Large intestine (tissue), 3 donors: ENCODE measurements around the gene INPP4B. TPM values are rescaled to one million over a fixed set of nuclear protein-coding genes. Genes with fewer than 3 reads are reported as not detected.

ENCODE experiments used
- DNase-seq, 2 donors: peaks; one replicate each; pipeline versions ENCODE4 v3.0.0 to v3.0.0-alpha.2; 2013
- H3K27ac ChIP-seq: one replicate; pipeline ENCODE4 v1.5.1; 2013; ENCODE audit warnings: low read length
- H3K27me3 ChIP-seq: 2 replicates; pipeline ENCODE4 v1.6.1; 2013; ENCODE audit warnings: low read length; ENCODE audit not compliant: control insufficient read depth, insufficient read depth
- H3K36me3 ChIP-seq: 2 replicates; pipeline ENCODE4 v1.6.1; 2013; ENCODE audit warnings: low read length; ENCODE audit not compliant: control insufficient read depth, insufficient read depth
- H3K4me1 ChIP-seq: one replicate; pipeline ENCODE4 v1.6.1; 2013; ENCODE audit warnings: low read length; ENCODE audit not compliant: control insufficient read depth, insufficient read depth
- H3K4me3 ChIP-seq: one replicate; pipeline ENCODE4 v1.5.1; 2013; ENCODE audit warnings: low read length
- H3K9me3 ChIP-seq: one replicate; pipeline ENCODE4 v1.6.1; 2013; ENCODE audit warnings: mild to moderate bottlenecking, low read depth, low read length, moderate library complexity; ENCODE audit not compliant: control insufficient read depth
- WGBS: methylation state at CpG from one replicate; pipeline ENCODE4 v1.1.5; 2013; ENCODE audit warnings: low lambda C conversion rate; ENCODE audit not compliant: insufficient coverage; 5-methylcytosine and 5-hydroxymethylcytosine counted together
- polyA plus RNA-seq: library from polyadenylated mRNA; unstranded; fragments of 120-200 nt; gene quantifications from one replicate; pipeline ENCODE4 v1.2.1, GENCODE V29; 2013

The INPP4B gene
- polyA plus RNA-seq, 1 donor, result 6.6 TPM

GRCh38 chr4:142708231-142708630 is 137.9 kb downstream of the INPP4B start:
- no peak overlapping the region for H3K27ac ChIP-seq
- no peaks in the 10 kb centered on the region for H3K36me3 ChIP-seq
- no peak overlapping the region for H3K4me3 ChIP-seq
- no peaks in the 10 kb centered on the region for H3K9me3 ChIP-seq
- H3K27me3 ChIP-seq, result no peaks in the 10 kb centered on the region
- no CpG with 5 or more reads among the region's 1 CpG for WGBS
- H3K4me1 ChIP-seq, result no peaks in the 10 kb centered on the region
- DNase-seq, result no peak

- Histone ChIP-seq H3K27me3 (no peaks in the 10 kb centered on the region), H3K27ac (no peak overlapping the region), H3K4me3 (no peak overlapping the region), H3K4me1 (no peaks in the 10 kb centered on the region), H3K36me3 (no peaks in the 10 kb centered on the region), H3K9me3 (no peaks in the 10 kb centered on the region)
- no peak for DNase-seq
- no CpG with 5 or more reads among the region's 1 CpG for WGBS
Measured at GRCh38 chr4:142707401-142707800, 138.7 kb downstream of the INPP4B start.

GRCh38 chr4:142706381-142706780 is 139.7 kb downstream of the INPP4B start:
- DNase-seq, result no peak
- Histone ChIP-seq H3K27me3 (no peaks in the 10 kb centered on the region), H3K4me1 (no peaks in the 10 kb centered on the region), H3K4me3 (no peak overlapping the region), H3K36me3 (no peaks in the 10 kb centered on the region), H3K9me3 (no peaks in the 10 kb centered on the region), H3K27ac (no peak overlapping the region)
- no CpG with 5 or more reads among the region's 1 CpG for WGBS

- DNase-seq, result no peak
- 100% methylated on average over 1 of the region's 1 CpG for WGBS
- H3K9me3 ChIP-seq, result no peaks in the 10 kb centered on the region
- no peaks in the 10 kb centered on the region for H3K4me1 ChIP-seq
- no peak overlapping the region for H3K27ac ChIP-seq
- H3K4me3 ChIP-seq, result no peak overlapping the region
- H3K36me3 ChIP-seq, result no peaks in the 10 kb centered on the region
- no peaks in the 10 kb centered on the region for H3K27me3 ChIP-seq
Measured at GRCh38 chr4:142705820-142706219, 140.3 kb downstream of the INPP4B start.

GRCh38 chr4:142703694-142704309 is 142.3 kb downstream of the INPP4B start:
- Histone ChIP-seq H3K36me3 (no peaks in the 10 kb centered on the region), H3K4me3 (no peak overlapping the region), H3K9me3 (no peaks in the 10 kb centered on the region), H3K4me1 (no peaks in the 10 kb centered on the region), H3K27me3 (no peaks in the 10 kb centered on the region), H3K27ac (no peak overlapping the region)
- DNase-seq, result no peak
- 100% methylated on average over 1 of the region's 4 CpGs for whole genome bisulfite sequencing

GRCh38 chr4:142701017-142701416 is 145.1 kb downstream of the INPP4B start:
- Histone ChIP-seq H3K36me3 (no peaks in the 10 kb centered on the region), H3K4me3 (no peak overlapping the region), H3K27ac (no peak overlapping the region), H3K27me3 (no peaks in the 10 kb centered on the region), H3K9me3 (no peaks in the 10 kb centered on the region), H3K4me1 (no peaks in the 10 kb centered on the region)
- no peak for DNase-seq

- H3K4me3 ChIP-seq, result no peak overlapping the region
- no peaks in the 10 kb centered on the region for H3K4me1 ChIP-seq
- H3K9me3 ChIP-seq, result no peaks in the 10 kb centered on the region
- no peaks in the 10 kb centered on the region for H3K36me3 ChIP-seq
- no peak for DNase-seq
- no peak overlapping the region for H3K27ac ChIP-seq
- H3K27me3 ChIP-seq, result no peaks in the 10 kb centered on the region
Measured at GRCh38 chr4:142700531-142700930, 145.6 kb downstream of the INPP4B start.

GRCh38 chr4:142698552-142698951 is 147.5 kb downstream of the INPP4B start:
- Histone ChIP-seq H3K4me3 (no peak overlapping the region), H3K36me3 (no peaks in the 10 kb centered on the region), H3K9me3 (no peaks in the 10 kb centered on the region), H3K4me1 (no peaks in the 10 kb centered on the region), H3K27ac (no peak overlapping the region), H3K27me3 (no peaks in the 10 kb centered on the region)
- no peak for DNase-seq
- WGBS, result no CpG with 5 or more reads among the region's 1 CpG

- no peak for DNase-seq
- Histone ChIP-seq H3K4me1 (no peaks in the 10 kb centered on the region), H3K27ac (no peak overlapping the region), H3K27me3 (no peaks in the 10 kb centered on the region), H3K9me3 (no peaks in the 10 kb centered on the region), H3K4me3 (no peak overlapping the region), H3K36me3 (no peaks in the 10 kb centered on the region)
- 100% methylated on average over 1 of the region's 1 CpG for WGBS
Measured at GRCh38 chr4:142697928-142698327, 148.2 kb downstream of the INPP4B start.

GRCh38 chr4:142697320-142697719 is 148.8 kb downstream of the INPP4B start:
- H3K27ac ChIP-seq, result no peak overlapping the region
- DNase-seq, result no peak
- H3K9me3 ChIP-seq, result no peaks in the 10 kb centered on the region
- H3K36me3 ChIP-seq, result no peaks in the 10 kb centered on the region
- WGBS, result 62% methylated on average over 2 of the region's 2 CpGs
- H3K4me1 ChIP-seq, result no peaks in the 10 kb centered on the region
- H3K27me3 ChIP-seq, result no peaks in the 10 kb centered on the region
- no peak overlapping the region for H3K4me3 ChIP-seq

GRCh38 chr4:142696334-142697122 is 149.6 kb downstream of the INPP4B start:
- no peak overlapping the region for H3K27ac ChIP-seq
- no peaks in the 10 kb centered on the region for H3K4me1 ChIP-seq
- no peaks in the 10 kb centered on the region for H3K36me3 ChIP-seq
- H3K27me3 ChIP-seq, result no peaks in the 10 kb centered on the region
- no peaks in the 10 kb centered on the region for H3K9me3 ChIP-seq
- DNase-seq, result no peak
- no peak overlapping the region for H3K4me3 ChIP-seq
- WGBS, result 75% methylated on average over 1 of the region's 3 CpGs
